HG03432 (cell line): ENCODE measurements around the gene MRPL54.
"Not testable (repeated sequence)": the region's sequence is repeated elsewhere in the genome, so short reads cannot be mapped to it uniquely, and the experiment has no call there.

Source experiments
- ATAC-seq: cut with Tn5 transposase; IDR thresholded peaks from one replicate; pipeline ENCODE4 v1.9.1; 2021; ENCODE audit warnings: mild to moderate bottlenecking, moderate library complexity; ENCODE audit not compliant: unreplicated experiment

The MRPL54 gene

GRCh38 chr19:3807574-3808354, 45.3 kb downstream of the MRPL54 start:
- ATAC-seq: no peak

- ATAC-seq: no peak
Observed at GRCh38 chr19:3808420-3809143, 46.1 kb downstream of the MRPL54 start.

GRCh38 chr19:3809881-3810707, 47.6 kb downstream of the MRPL54 start:
- no peak for ATAC-seq

GRCh38 chr19:3810708-3811355, 48.4 kb downstream of the MRPL54 start:
- no peak for ATAC-seq

- no peak for ATAC-seq
Observed at GRCh38 chr19:3813473-3814392, 51.3 kb downstream of the MRPL54 start.

GRCh38 chr19:3814648-3815047, 52.2 kb downstream of the MRPL54 start:
- ATAC-seq: no peak

- not testable (repeated sequence) for ATAC-seq
Observed at GRCh38 chr19:3816148-3816547, 53.7 kb downstream of the MRPL54 start.

- no peak for ATAC-seq
Observed at GRCh38 chr19:3816566-3817218, 54.2 kb downstream of the MRPL54 start.
